HEK293 (cell line): ENCODE results near the gene PPP3CA.

Source experiments
- OSR2 ChIP-seq: fragments of 450-650 bp; formaldehyde crosslinking; IDR thresholded peaks from 2 replicates; pipeline ENCODE4 v1.5.1; 2016; ENCODE audit warnings: missing biosample characterization, missing genetic modification characterization
- ZNF274 ChIP-seq, 2 experiments: fragments of 200-500 bp in 1 of 2; fragments of 450-650 bp in 1 of 2; sonication (Bioruptor generic) in 1 of 2; formaldehyde crosslinking in 1 of 2; IDR thresholded peaks; 2 replicates each; pipeline versions ENCODE4 v1.5.1 to v1.6.1; 2014 to 2016; ENCODE audit warnings: borderline replicate concordance in 1 of 2, inconsistent platforms in 1 of 2, low read length in 1 of 2, missing biosample characterization in 1 of 2, missing genetic modification characterization in 1 of 2
- TF ChIP-seq, protein P1 (sequence below): fragments of 450-650 bp; formaldehyde crosslinking; IDR thresholded peaks from 2 replicates; pipeline ENCODE4 v1.5.1; 2017; ENCODE audit warnings: missing biosample characterization, missing genetic modification characterization
- TF ChIP-seq, protein P2 (sequence below): fragments of 450-650 bp; formaldehyde crosslinking; IDR thresholded peaks from 2 replicates; pipeline ENCODE4 v1.5.1; 2016; ENCODE audit warnings: missing biosample characterization, missing genetic modification characterization
- TF ChIP-seq, protein P3 (sequence below): fragments of 450-650 bp; formaldehyde crosslinking; IDR thresholded peaks from 2 replicates; pipeline ENCODE4 v1.5.1; 2016; ENCODE audit warnings: missing biosample characterization, missing genetic modification characterization, low read depth
- TF ChIP-seq, protein P4 (sequence below): fragments of 450-650 bp; formaldehyde crosslinking; IDR thresholded peaks from 2 replicates; pipeline ENCODE4 v1.5.1; 2016; ENCODE audit warnings: missing biosample characterization, missing genetic modification characterization
- TF ChIP-seq, protein P5 (sequence below): fragments of 450-650 bp; formaldehyde crosslinking; IDR thresholded peaks from 2 replicates; pipeline ENCODE4 v1.5.1; 2017; ENCODE audit warnings: missing biosample characterization, missing genetic modification characterization
- TF ChIP-seq, protein P6 (sequence below): fragments of 450-650 bp; formaldehyde crosslinking; IDR thresholded peaks from 2 replicates; pipeline ENCODE4 v1.5.1; 2016; ENCODE audit warnings: missing biosample characterization, missing genetic modification characterization, borderline replicate concordance
- TF ChIP-seq, protein P7 (sequence below): fragments of 450-650 bp; IDR thresholded peaks from 2 replicates; pipeline ENCODE4 v1.5.1; 2018; ENCODE audit warnings: missing biosample characterization, mild to moderate bottlenecking, missing genetic modification characterization

DNA sequence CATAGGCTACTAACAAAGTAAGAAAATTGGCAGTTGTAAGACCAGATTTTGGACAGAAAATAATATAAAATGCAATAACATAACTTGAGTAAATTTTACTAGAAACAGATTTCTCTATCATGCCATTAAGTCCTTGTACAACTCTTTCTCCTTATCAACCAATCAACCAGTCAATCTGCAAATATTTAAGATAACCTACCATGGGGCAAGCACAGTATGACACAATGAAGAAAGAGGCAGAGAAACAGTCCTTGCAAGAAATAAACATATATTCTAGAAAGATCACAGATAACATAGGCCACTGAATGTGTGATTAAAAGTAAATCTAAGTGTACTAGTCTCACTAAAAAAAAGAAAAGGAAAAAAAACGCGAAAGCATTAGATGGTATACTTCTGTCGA is 194.8 kb downstream of the PPP3CA start:
- TF ChIP-seq, protein P1, sequence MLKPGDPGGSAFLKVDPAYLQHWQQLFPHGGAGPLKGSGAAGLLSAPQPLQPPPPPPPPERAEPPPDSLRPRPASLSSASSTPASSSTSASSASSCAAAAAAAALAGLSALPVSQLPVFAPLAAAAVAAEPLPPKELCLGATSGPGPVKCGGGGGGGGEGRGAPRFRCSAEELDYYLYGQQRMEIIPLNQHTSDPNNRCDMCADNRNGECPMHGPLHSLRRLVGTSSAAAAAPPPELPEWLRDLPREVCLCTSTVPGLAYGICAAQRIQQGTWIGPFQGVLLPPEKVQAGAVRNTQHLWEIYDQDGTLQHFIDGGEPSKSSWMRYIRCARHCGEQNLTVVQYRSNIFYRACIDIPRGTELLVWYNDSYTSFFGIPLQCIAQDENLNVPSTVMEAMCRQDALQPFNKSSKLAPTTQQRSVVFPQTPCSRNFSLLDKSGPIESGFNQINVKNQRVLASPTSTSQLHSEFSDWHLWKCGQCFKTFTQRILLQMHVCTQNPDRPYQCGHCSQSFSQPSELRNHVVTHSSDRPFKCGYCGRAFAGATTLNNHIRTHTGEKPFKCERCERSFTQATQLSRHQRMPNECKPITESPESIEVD (tag by site-specific recombination) = no peak
- TF ChIP-seq, protein P2, sequence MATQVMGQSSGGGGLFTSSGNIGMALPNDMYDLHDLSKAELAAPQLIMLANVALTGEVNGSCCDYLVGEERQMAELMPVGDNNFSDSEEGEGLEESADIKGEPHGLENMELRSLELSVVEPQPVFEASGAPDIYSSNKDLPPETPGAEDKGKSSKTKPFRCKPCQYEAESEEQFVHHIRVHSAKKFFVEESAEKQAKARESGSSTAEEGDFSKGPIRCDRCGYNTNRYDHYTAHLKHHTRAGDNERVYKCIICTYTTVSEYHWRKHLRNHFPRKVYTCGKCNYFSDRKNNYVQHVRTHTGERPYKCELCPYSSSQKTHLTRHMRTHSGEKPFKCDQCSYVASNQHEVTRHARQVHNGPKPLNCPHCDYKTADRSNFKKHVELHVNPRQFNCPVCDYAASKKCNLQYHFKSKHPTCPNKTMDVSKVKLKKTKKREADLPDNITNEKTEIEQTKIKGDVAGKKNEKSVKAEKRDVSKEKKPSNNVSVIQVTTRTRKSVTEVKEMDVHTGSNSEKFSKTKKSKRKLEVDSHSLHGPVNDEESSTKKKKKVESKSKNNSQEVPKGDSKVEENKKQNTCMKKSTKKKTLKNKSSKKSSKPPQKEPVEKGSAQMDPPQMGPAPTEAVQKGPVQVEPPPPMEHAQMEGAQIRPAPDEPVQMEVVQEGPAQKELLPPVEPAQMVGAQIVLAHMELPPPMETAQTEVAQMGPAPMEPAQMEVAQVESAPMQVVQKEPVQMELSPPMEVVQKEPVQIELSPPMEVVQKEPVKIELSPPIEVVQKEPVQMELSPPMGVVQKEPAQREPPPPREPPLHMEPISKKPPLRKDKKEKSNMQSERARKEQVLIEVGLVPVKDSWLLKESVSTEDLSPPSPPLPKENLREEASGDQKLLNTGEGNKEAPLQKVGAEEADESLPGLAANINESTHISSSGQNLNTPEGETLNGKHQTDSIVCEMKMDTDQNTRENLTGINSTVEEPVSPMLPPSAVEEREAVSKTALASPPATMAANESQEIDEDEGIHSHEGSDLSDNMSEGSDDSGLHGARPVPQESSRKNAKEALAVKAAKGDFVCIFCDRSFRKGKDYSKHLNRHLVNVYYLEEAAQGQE = no peak
- TF ChIP-seq OSR2 (tag by site-specific recombination) (no peak), ZNF274 (IDR thresholded peaks at IDR 0.05; ENCODE audit: low read length) (no peak), ZNF274 (tag by site-specific recombination; IDR thresholded peaks at IDR 0.05; ENCODE audit: borderline replicate concordance) (no peak)
- TF ChIP-seq, protein P3, sequence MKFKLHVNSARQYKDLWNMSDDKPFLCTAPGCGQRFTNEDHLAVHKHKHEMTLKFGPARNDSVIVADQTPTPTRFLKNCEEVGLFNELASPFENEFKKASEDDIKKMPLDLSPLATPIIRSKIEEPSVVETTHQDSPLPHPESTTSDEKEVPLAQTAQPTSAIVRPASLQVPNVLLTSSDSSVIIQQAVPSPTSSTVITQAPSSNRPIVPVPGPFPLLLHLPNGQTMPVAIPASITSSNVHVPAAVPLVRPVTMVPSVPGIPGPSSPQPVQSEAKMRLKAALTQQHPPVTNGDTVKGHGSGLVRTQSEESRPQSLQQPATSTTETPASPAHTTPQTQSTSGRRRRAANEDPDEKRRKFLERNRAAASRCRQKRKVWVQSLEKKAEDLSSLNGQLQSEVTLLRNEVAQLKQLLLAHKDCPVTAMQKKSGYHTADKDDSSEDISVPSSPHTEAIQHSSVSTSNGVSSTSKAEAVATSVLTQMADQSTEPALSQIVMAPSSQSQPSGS = no peak
- TF ChIP-seq, protein P4, sequence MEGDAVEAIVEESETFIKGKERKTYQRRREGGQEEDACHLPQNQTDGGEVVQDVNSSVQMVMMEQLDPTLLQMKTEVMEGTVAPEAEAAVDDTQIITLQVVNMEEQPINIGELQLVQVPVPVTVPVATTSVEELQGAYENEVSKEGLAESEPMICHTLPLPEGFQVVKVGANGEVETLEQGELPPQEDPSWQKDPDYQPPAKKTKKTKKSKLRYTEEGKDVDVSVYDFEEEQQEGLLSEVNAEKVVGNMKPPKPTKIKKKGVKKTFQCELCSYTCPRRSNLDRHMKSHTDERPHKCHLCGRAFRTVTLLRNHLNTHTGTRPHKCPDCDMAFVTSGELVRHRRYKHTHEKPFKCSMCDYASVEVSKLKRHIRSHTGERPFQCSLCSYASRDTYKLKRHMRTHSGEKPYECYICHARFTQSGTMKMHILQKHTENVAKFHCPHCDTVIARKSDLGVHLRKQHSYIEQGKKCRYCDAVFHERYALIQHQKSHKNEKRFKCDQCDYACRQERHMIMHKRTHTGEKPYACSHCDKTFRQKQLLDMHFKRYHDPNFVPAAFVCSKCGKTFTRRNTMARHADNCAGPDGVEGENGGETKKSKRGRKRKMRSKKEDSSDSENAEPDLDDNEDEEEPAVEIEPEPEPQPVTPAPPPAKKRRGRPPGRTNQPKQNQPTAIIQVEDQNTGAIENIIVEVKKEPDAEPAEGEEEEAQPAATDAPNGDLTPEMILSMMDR (tag by site-specific recombination) = no peak
- TF ChIP-seq, protein P5, sequence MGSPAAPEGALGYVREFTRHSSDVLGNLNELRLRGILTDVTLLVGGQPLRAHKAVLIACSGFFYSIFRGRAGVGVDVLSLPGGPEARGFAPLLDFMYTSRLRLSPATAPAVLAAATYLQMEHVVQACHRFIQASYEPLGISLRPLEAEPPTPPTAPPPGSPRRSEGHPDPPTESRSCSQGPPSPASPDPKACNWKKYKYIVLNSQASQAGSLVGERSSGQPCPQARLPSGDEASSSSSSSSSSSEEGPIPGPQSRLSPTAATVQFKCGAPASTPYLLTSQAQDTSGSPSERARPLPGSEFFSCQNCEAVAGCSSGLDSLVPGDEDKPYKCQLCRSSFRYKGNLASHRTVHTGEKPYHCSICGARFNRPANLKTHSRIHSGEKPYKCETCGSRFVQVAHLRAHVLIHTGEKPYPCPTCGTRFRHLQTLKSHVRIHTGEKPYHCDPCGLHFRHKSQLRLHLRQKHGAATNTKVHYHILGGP (tag by site-specific recombination) = no peak
- TF ChIP-seq, protein P6, sequence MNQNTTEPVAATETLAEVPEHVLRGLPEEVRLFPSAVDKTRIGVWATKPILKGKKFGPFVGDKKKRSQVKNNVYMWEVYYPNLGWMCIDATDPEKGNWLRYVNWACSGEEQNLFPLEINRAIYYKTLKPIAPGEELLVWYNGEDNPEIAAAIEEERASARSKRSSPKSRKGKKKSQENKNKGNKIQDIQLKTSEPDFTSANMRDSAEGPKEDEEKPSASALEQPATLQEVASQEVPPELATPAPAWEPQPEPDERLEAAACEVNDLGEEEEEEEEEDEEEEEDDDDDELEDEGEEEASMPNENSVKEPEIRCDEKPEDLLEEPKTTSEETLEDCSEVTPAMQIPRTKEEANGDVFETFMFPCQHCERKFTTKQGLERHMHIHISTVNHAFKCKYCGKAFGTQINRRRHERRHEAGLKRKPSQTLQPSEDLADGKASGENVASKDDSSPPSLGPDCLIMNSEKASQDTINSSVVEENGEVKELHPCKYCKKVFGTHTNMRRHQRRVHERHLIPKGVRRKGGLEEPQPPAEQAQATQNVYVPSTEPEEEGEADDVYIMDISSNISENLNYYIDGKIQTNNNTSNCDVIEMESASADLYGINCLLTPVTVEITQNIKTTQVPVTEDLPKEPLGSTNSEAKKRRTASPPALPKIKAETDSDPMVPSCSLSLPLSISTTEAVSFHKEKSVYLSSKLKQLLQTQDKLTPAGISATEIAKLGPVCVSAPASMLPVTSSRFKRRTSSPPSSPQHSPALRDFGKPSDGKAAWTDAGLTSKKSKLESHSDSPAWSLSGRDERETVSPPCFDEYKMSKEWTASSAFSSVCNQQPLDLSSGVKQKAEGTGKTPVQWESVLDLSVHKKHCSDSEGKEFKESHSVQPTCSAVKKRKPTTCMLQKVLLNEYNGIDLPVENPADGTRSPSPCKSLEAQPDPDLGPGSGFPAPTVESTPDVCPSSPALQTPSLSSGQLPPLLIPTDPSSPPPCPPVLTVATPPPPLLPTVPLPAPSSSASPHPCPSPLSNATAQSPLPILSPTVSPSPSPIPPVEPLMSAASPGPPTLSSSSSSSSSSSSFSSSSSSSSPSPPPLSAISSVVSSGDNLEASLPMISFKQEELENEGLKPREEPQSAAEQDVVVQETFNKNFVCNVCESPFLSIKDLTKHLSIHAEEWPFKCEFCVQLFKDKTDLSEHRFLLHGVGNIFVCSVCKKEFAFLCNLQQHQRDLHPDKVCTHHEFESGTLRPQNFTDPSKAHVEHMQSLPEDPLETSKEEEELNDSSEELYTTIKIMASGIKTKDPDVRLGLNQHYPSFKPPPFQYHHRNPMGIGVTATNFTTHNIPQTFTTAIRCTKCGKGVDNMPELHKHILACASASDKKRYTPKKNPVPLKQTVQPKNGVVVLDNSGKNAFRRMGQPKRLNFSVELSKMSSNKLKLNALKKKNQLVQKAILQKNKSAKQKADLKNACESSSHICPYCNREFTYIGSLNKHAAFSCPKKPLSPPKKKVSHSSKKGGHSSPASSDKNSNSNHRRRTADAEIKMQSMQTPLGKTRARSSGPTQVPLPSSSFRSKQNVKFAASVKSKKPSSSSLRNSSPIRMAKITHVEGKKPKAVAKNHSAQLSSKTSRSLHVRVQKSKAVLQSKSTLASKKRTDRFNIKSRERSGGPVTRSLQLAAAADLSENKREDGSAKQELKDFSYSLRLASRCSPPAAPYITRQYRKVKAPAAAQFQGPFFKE = no peak
- TF ChIP-seq, protein P7, sequence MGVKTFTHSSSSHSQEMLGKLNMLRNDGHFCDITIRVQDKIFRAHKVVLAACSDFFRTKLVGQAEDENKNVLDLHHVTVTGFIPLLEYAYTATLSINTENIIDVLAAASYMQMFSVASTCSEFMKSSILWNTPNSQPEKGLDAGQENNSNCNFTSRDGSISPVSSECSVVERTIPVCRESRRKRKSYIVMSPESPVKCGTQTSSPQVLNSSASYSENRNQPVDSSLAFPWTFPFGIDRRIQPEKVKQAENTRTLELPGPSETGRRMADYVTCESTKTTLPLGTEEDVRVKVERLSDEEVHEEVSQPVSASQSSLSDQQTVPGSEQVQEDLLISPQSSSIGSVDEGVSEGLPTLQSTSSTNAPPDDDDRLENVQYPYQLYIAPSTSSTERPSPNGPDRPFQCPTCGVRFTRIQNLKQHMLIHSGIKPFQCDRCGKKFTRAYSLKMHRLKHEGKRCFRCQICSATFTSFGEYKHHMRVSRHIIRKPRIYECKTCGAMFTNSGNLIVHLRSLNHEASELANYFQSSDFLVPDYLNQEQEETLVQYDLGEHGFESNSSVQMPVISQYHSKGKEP = no peak
